PC-3 (cell line): ENCODE measurements around the gene CTSD.

Experiments used
- CTCF ChIP-seq: fragments of 300-600 bp; sonication (generic); conservative IDR thresholded peaks from 2 replicates; pipeline ENCODE4 v1.5.1; 2017; ENCODE audit warnings: antibody characterized with exemption, low read depth, mild to moderate bottlenecking, low read length
- EZH2 ChIP-seq: fragments of 300-600 bp; sonication (generic); IDR thresholded peaks from one replicate; pipeline ENCODE4 v1.6.1; 2017; ENCODE audit warnings: antibody characterized with exemption, mild to moderate bottlenecking, low read length; ENCODE audit not compliant: unreplicated experiment
- EZH2phosphoT487 ChIP-seq: fragments of 300-600 bp; sonication (generic); IDR thresholded peaks from 2 replicates; pipeline ENCODE4 v1.6.1; 2018; ENCODE audit warnings: mild to moderate bottlenecking, antibody characterized with exemption, low read length, borderline replicate concordance

DNA sequence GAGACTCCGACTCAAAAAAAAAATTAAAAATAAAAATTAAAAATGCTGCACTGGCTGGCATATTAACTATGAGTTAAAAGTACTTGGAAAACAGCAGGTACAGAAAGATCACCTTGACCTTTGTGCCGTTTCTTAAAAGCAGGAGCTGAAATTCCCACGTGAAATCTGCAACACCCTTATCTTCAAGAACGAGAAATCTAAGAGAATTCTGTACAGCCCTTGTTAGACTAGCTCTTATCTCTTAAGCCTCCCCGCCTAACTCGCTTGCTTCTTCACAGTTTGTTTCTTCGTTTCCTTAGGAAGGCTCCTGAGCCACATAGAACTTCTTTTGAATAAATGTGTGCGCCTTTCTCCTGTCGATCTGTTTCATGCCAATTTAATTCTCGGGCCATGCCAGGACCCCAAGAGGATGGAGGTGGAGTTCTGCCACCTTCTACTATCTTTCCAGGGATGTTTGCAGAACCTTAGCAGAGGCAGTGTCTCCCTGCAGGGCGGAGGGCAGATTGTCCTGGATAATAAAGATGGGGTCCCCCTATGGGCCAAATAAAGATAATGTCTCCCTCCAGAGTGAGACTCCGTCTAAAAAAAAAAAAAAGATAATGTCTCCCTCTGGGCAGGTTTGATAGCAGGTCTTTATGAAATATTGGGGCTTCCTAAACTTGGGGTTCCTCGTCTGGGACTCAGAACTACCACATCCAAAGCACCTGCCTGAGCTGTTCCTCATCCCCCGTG lies 43.7 kb upstream of the CTSD start:
- TF ChIP-seq CTCF, result no peak
- no peak for TF ChIP-seq EZH2phosphoT487
- no peak for TF ChIP-seq EZH2
